BLaER1 (cell line): ENCODE results near the gene CPEB3.
"Not testable (repeated sequence)": the region's sequence is repeated elsewhere in the genome, so short reads cannot be mapped to it uniquely, and the experiment has no call there.

Experiments used
- H3K27ac ChIP-seq: shearing (Covaris generic); formaldehyde crosslinking; 2 replicates; pipeline ENCODE4 v1.8.1; 2022
- H3K27me3 ChIP-seq: shearing (Covaris generic); formaldehyde crosslinking; 2 replicates; pipeline ENCODE4 v1.8.1; 2022
- H3K36me3 ChIP-seq: shearing (Covaris generic); formaldehyde crosslinking; 2 replicates; pipeline ENCODE4 v1.8.1; 2022
- H3K4me1 ChIP-seq: shearing (Covaris generic); formaldehyde crosslinking; 2 replicates; pipeline ENCODE4 v1.8.1; 2022
- H3K4me2 ChIP-seq: shearing (Covaris generic); formaldehyde crosslinking; 2 replicates; pipeline ENCODE4 v1.8.1; 2022
- H3K4me3 ChIP-seq: shearing (Covaris generic); formaldehyde crosslinking; 2 replicates; pipeline ENCODE4 v1.8.1; 2022
- H3K9ac ChIP-seq: shearing (Covaris generic); formaldehyde crosslinking; 2 replicates; pipeline ENCODE4 v1.8.1; 2022
- H3K9me3 ChIP-seq: shearing (Covaris generic); formaldehyde crosslinking; 2 replicates; pipeline ENCODE4 v1.8.1; 2022
- H4K20me1 ChIP-seq: shearing (Covaris generic); formaldehyde crosslinking; 2 replicates; pipeline ENCODE4 v1.8.1; 2022
- Cebpa-rat ChIP-seq: shearing (Covaris generic); IDR thresholded peaks from 2 replicates; pipeline ENCODE4 v1.8.1; 2022

CPEB3 gene

DNA sequence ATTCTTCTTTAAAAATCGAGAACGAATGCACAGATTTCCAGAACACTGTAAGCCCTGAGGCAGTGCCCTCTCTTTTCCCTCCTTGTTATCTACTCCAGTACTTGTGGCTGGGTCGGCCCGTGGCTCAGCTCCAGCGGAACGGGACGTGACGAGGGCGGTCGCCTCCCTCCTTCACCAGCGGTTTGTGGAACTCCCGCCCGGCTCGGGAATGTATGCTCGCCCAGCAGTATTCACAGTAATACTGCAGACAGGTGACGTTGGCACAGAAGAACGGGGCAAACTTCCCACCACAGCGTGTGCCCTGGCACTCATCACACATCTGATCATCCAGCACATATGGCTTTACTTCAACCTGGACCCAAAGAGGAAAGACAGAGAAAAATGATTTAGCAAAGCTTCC, 238.8 kb downstream of the CPEB3 start:
- Histone ChIP-seq H4K20me1 (no peaks in the 10 kb centered on the region), H3K4me2 (no peak overlapping the region), H3K27ac (no peak overlapping the region), H3K27me3 (no peaks in the 10 kb centered on the region), H3K4me1 (peaks cover 12% of the 10 kb centered on the region), H3K36me3 (peaks cover 17% of the 10 kb centered on the region; the same call in 1 of the 2 replicates), H3K4me3 (no peak overlapping the region), H3K9me3 (no peaks in the 10 kb centered on the region), H3K9ac (no peak overlapping the region)
- no peak for TF ChIP-seq Cebpa-rat

DNA sequence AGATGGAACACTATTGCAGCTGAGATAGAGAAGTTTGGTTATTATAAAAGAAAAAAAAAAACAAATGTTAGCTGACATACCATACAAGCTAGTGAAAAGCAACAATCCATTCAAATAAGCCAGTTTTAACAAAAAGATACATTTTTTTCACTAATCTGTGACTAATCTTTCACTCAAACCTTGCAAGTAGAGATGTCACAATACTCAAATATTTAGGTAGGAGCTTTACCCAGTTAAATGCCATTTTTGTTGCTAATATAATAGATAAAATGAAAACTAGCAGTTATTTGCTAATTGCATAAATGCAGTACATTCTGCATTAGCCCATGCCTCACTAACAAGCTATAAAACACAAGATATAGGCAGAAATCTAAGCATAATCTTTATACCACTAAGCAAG, 243.7 kb downstream of the CPEB3 start:
- Histone ChIP-seq H3K9me3 (no peaks in the 10 kb centered on the region), H3K27me3 (no peaks in the 10 kb centered on the region), H3K9ac (no peak overlapping the region), H3K27ac (no peak overlapping the region), H3K4me2 (no peak overlapping the region), H3K4me1 (peaks cover 12% of the 10 kb centered on the region), H3K36me3 (peaks cover 5% of the 10 kb centered on the region; the same call in 1 of the 2 replicates), H4K20me1 (no peaks in the 10 kb centered on the region), H3K4me3 (no peak overlapping the region)
- no peak for TF ChIP-seq Cebpa-rat

DNA sequence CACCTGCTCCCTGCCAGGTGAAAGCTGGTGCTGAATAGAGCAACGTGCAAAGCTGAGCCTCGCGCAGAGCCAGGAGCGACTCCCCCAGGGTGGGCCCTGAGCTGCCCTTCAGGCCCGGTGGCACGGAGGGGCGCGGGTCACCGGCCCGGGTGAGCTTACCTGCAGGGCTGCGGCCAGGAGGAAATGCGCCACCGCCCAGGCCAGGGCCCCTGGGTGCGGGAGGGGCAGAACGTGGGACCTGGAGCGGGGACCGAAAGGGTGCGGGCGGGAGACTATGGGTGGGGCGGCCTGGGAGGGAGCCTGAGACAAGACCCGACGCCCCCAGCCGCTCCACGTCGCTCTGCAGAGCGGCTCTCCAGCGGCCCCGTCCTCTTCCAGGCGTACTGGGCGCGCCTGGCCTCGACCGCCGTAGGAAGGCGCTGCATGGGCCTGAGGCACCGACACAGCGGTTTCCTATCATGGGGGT, 245.2 kb downstream of the CPEB3 start:
- no peaks in the 10 kb centered on the region for H3K27me3 ChIP-seq
- no peak overlapping the region for H3K27ac ChIP-seq
- no peak for TF ChIP-seq Cebpa-rat
- no peak overlapping the region for H3K4me3 ChIP-seq
- no peak overlapping the region for H3K9ac ChIP-seq
- no peaks in the 10 kb centered on the region for H3K9me3 ChIP-seq
- no peaks in the 10 kb centered on the region for H4K20me1 ChIP-seq
- no peaks in the 10 kb centered on the region for H3K36me3 ChIP-seq
- no peak overlapping the region for H3K4me2 ChIP-seq
- peaks cover 12% of the 10 kb centered on the region for H3K4me1 ChIP-seq

DNA sequence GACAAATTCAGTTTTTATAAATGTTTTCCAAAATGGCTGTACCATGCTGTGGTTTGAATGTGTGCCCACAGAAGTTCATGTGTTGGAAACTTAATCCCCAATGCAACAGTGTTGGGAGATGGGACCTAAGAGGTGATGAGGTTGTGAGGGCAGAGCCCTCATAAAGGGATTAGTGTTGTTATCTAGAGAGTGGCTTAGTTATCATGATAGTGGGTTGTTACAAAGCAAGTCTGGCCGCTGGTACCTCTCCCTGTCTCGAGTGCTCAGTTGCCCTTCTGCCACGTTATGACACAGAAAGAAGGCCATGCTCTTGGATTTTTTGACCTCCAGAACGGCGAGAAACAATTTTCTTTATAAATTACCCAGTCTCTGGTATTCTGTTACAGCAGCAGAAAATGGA, 248.3 kb downstream of the CPEB3 start:
- H3K36me3 ChIP-seq, result peaks cover 2% of the 10 kb centered on the region; the same call in 1 of the 2 replicates
- H3K4me2 ChIP-seq, result no peak overlapping the region
- no peaks in the 10 kb centered on the region for H3K9me3 ChIP-seq
- TF ChIP-seq Cebpa-rat, result no peak
- no peak overlapping the region for H3K27ac ChIP-seq
- no peaks in the 10 kb centered on the region for H3K27me3 ChIP-seq
- no peaks in the 10 kb centered on the region for H4K20me1 ChIP-seq
- no peak overlapping the region for H3K9ac ChIP-seq
- H3K4me1 ChIP-seq, result peaks cover 13% of the 10 kb centered on the region
- H3K4me3 ChIP-seq, result no peak overlapping the region

DNA sequence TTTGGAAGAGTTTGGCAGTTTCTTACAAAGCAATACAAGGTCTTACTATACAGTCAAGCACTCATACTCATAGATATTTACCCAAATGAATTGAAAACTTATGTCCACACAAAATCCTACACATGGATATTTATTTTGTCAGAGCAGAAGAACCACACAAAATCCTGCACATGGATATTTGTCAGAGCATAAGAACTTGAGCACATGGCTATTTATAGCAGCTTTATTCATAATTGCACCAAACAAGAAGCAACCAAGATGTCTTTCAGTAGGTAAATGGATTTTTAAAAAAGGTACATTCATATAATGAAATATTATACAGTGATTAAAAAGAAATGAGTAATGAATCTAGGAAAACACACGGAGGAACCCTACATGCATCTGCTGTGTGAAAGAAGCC, 251.9 kb downstream of the CPEB3 start:
- H3K36me3 ChIP-seq, result peaks cover 26% of the 10 kb centered on the region
- H3K9ac ChIP-seq, result no peak overlapping the region
- H3K27ac ChIP-seq, result no peak overlapping the region
- no peaks in the 10 kb centered on the region for H3K27me3 ChIP-seq
- H3K4me2 ChIP-seq, result no peak overlapping the region
- TF ChIP-seq Cebpa-rat, result no peak
- H4K20me1 ChIP-seq, result no peaks in the 10 kb centered on the region
- no peak overlapping the region for H3K4me3 ChIP-seq
- 0 out of 2 replicates have a peak, but pooled peaks cover 11% of the 10 kb centered on the region for H3K4me1 ChIP-seq
- 0 out of 2 replicates have a peak, but pooled peaks cover 4% of the 10 kb centered on the region for H3K9me3 ChIP-seq

DNA sequence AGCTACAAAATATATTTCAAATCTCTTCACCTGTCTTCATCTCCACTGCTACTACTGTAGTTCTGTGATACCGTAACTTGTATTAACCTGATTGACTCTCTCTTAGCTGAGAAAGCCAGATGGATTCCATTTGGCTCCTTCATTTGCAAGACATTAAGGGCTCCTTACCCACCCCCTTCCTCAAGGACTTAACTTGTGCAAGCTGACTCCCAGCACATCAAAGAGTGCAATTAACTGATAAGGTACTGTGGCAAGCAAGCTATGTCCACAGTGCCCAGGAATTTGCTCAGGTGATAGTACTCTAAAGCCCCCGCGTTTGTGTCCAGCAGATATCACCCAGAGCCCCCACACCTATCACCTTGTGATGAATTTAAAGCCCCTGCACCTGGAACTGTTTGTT, 257.8 kb downstream of the CPEB3 start:
- not testable (repeated sequence) for H3K9ac ChIP-seq, H3K4me1 ChIP-seq, H3K4me3 ChIP-seq, H4K20me1 ChIP-seq, H3K9me3 ChIP-seq, H3K27ac ChIP-seq, H3K27me3 ChIP-seq, H3K4me2 ChIP-seq
- H3K36me3 ChIP-seq, result peaks cover 77% of the 10 kb centered on the region

DNA sequence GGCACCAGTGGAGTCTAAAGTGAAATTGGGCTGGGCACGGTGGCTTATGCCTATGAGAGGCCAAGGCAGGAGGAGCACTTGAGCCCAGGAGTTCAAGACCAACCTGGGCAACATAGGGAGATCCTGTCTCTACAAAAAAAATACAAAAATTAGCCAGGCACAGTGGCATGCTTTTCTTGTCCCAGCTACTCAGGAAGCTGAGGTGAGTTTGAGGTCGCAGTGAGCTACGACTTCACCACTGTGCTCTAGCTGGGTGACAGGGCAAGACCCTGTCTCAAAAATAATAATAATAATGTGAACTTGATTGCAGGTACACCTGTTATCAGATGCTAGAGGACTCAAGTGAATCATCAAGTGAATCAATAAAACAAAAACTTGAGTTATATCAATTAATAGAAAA, 259.3 kb downstream of the CPEB3 start:
- Histone ChIP-seq H4K20me1 (no peaks in the 10 kb centered on the region), H3K4me3 (no peak overlapping the region), H3K4me2 (no peak overlapping the region), H3K9me3 (0 out of 2 replicates have a peak, but pooled peaks cover 4% of the 10 kb centered on the region), H3K27ac (no peak overlapping the region), H3K4me1 (no peaks in the 10 kb centered on the region), H3K36me3 (peaks cover 83% of the 10 kb centered on the region), H3K27me3 (no peaks in the 10 kb centered on the region), H3K9ac (no peak overlapping the region)
- TF ChIP-seq Cebpa-rat, result no peak

DNA sequence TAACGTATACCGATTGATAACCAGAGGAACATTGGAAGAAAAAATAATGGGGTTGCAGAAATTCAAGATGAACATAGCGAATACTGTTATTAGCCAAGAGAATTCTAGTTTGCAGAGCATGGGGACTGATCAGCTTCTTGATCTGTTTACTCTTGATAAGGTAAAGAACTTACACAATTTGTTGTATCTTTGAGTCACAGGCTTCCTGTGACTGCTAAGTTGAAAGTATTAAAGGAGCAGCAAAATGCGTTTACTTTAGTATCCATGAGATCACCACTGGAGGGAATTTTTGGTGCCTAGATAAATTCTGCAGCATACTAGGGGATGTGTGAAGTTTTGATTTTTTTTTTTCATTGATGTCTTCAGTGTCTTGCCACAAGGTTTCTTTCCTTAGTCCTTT, 263.7 kb downstream of the CPEB3 start:
- no peaks in the 10 kb centered on the region for H4K20me1 ChIP-seq
- no peaks in the 10 kb centered on the region for H3K4me1 ChIP-seq
- H3K36me3 ChIP-seq, result peaks cover 92% of the 10 kb centered on the region
- no peak overlapping the region for H3K9ac ChIP-seq
- H3K27me3 ChIP-seq, result no peaks in the 10 kb centered on the region
- no peak overlapping the region for H3K4me3 ChIP-seq
- no peak overlapping the region for H3K27ac ChIP-seq
- H3K4me2 ChIP-seq, result no peak overlapping the region
- TF ChIP-seq Cebpa-rat, result no peak
- H3K9me3 ChIP-seq, result no peaks in the 10 kb centered on the region

DNA sequence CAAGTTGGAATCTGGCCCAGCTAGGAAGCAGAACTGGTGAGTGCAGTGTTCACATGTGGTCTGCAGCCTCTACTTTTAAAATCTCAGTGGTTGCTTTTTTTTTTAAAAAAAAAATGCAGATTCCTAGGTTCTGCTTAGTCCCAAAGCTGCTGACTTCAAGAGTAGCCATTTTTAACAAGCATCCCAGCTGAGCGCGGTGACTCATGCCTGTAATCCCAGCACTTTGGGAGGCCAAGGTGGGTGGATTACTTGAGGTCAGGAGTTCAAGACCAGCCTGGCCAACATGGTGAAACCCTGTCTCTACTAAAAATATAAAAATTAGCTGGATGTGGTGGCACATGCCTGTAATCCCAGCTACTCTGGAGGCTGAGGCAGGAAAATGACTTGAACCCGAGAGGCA, 265.5 kb downstream of the CPEB3 start:
- H3K4me2 ChIP-seq, result not testable (repeated sequence)
- H3K36me3 ChIP-seq, result peaks cover 94% of the 10 kb centered on the region

DNA sequence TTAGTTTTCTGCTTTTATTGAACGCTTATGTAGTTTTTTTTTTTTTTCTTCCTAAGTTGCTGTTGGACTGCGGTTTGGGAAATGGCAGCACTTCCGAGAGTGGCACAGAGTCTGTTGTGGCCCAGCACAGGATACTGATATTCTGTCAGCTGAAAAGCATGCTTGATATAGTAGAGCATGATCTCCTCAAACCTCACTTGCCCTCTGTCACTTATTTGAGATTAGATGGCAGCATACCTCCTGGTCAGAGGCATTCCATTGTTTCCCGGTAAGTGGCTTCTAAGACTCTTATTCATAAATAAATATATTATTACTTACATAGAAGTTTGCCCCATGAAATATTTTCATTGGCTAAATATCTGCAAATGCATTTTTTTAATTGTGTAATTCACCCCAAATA, 266.2 kb downstream of the CPEB3 start:
- Histone ChIP-seq H3K9ac (no peak overlapping the region), H3K9me3 (no peaks in the 10 kb centered on the region), H4K20me1 (no peaks in the 10 kb centered on the region), H3K27ac (no peak overlapping the region), H3K36me3 (peaks cover 97% of the 10 kb centered on the region), H3K27me3 (no peaks in the 10 kb centered on the region), H3K4me3 (no peak overlapping the region), H3K4me2 (no peak overlapping the region), H3K4me1 (no peaks in the 10 kb centered on the region)
- TF ChIP-seq Cebpa-rat, result no peak

More for the DNA sequence above, 265.5 kb downstream of the CPEB3 start:
- H3K27ac ChIP-seq, H3K4me3 ChIP-seq, H3K9ac ChIP-seq, H3K27me3 ChIP-seq, H3K4me1 ChIP-seq, H4K20me1 ChIP-seq, H3K9me3 ChIP-seq: not testable (repeated sequence)

DNA sequence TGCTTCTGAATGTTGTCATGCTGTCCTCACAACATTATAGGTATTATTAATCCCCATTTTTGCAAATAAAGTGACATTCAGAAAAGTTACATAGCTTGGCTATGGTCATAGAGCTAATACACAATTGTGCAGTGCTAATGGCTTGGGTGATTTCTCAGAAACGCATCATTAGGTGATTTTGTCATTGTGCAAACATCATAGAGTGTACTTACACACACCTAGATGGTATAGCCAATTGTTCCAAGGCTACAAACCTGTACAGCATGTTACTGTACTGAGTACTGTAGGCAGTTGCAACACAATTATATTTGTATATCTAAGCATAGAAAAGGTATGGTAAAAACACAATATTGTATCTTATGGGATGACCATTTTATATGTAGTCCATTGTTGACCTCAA, 276.3 kb downstream of the CPEB3 start:
- Histone ChIP-seq H3K27ac (no peak overlapping the region), H4K20me1 (no peaks in the 10 kb centered on the region), H3K9ac (no peak overlapping the region), H3K9me3 (no peaks in the 10 kb centered on the region), H3K27me3 (no peaks in the 10 kb centered on the region), H3K36me3 (peaks cover 75% of the 10 kb centered on the region), H3K4me1 (no peaks in the 10 kb centered on the region), H3K4me3 (no peak overlapping the region), H3K4me2 (no peak overlapping the region)
- TF ChIP-seq Cebpa-rat, result no peak
